ENCODE data around the gene CDC34.

DNA sequence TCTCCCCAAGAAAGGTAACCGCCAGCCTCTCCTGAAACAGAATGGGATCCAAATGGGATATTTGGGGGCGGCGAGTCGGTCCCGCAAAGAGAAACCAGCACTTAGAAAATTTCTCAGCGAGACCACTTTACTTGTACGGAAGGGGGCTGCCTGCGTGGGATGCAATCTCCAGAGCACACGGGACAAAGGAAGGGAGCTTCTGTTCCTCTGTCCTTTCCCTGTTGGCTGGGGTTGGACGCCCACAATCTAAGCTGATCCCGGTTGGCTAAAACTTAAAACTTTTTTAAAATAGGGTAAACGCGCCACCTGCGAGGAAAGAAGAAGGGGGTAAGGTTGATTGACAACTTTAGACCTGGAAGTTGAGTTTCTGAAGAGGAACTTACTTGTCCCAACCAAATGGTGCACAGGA, 40.0 kb downstream of the CDC34 start:
- TF ChIP-seq, protein P1, sequence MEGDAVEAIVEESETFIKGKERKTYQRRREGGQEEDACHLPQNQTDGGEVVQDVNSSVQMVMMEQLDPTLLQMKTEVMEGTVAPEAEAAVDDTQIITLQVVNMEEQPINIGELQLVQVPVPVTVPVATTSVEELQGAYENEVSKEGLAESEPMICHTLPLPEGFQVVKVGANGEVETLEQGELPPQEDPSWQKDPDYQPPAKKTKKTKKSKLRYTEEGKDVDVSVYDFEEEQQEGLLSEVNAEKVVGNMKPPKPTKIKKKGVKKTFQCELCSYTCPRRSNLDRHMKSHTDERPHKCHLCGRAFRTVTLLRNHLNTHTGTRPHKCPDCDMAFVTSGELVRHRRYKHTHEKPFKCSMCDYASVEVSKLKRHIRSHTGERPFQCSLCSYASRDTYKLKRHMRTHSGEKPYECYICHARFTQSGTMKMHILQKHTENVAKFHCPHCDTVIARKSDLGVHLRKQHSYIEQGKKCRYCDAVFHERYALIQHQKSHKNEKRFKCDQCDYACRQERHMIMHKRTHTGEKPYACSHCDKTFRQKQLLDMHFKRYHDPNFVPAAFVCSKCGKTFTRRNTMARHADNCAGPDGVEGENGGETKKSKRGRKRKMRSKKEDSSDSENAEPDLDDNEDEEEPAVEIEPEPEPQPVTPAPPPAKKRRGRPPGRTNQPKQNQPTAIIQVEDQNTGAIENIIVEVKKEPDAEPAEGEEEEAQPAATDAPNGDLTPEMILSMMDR (IDR thresholded peaks at IDR 0.05; ENCODE audit: low read depth, low read length, poor library complexity, severe bottlenecking), result no peak
- TF ChIP-seq EZH2phosphoT487 (IDR thresholded peaks at IDR 0.05; ENCODE audit: borderline replicate concordance, low read length), result no peak
